ENCODE results near the gene RALY.

RALY gene

GRCh38 chr20:34110025-34110744 lies 116.5 kb downstream of the RALY start:
- no peak for TF ChIP-seq CTCF (conservative IDR thresholded peaks at IDR 0.05)
- peak overlapping the region; percentile 99 for H3K27ac ChIP-seq

GRCh38 chr20:34110745-34111641 lies 117.3 kb downstream of the RALY start:
- no peak for TF ChIP-seq CTCF (conservative IDR thresholded peaks at IDR 0.05)
- H3K27ac ChIP-seq, result peak overlapping the region; percentile 99

- TF ChIP-seq CTCF (conservative IDR thresholded peaks at IDR 0.05), result no peak
- H3K27ac ChIP-seq, result peak within 1 kb of the TSS; percentile 99
Measured at GRCh38 chr20:34111702-34112599, 118.2 kb downstream of the RALY start, which contains the start of gene EIF2S2. TSS of gene EIF2S2 (minus strand) at chr20:34112243. CDS start at chr20:34112110, 133 bp downstream.

- TF ChIP-seq CTCF (conservative IDR thresholded peaks at IDR 0.05), result no peak
- H3K27ac ChIP-seq, result peak overlapping the region; percentile 99
Measured at GRCh38 chr20:34112600-34113101, 118.9 kb downstream of the RALY start.

- no peak for TF ChIP-seq CTCF (conservative IDR thresholded peaks at IDR 0.05)
- H3K27ac ChIP-seq, result no peak overlapping the region
Measured at GRCh38 chr20:34114809-34115208, 121.1 kb downstream of the RALY start.

GRCh38 chr20:34115232-34115631 lies 121.5 kb downstream of the RALY start:
- no peak for TF ChIP-seq CTCF (conservative IDR thresholded peaks at IDR 0.05)
- H3K27ac ChIP-seq, result no peak overlapping the region
